ENCODE data around the gene TTC3. TPM values are rescaled to one million over a fixed set of nuclear protein-coding genes. Genes with fewer than 3 reads are reported as not detected.

Gene TTC3
- total RNA-seq, 1 donor from 2014 or later = 44.3 TPM

- intact Hi-C loops (cut with micrococcal nuclease) = no loop called here
- H3K36me3 ChIP-seq = peaks cover 89% of the 10 kb centered on the region
- H3K9me3 ChIP-seq (replicated peaks) = no peaks in the 10 kb centered on the region
- DNase-seq = no peak
- no peak for TF ChIP-seq CTCF (IDR thresholded peaks at IDR 0.05; ENCODE audit: borderline replicate concordance)
- peaks cover 6% of the 10 kb centered on the region for H3K4me1 ChIP-seq
- no peak overlapping the region for H3K27ac ChIP-seq (replicated peaks)
- no peak overlapping the region for H3K4me3 ChIP-seq
- H3K27me3 ChIP-seq (ENCODE audit: low read depth) = no peaks in the 10 kb centered on the region
Measured at GRCh38 chr21:37233551-37234146, 160.6 kb downstream of the TTC3 start.

DNA sequence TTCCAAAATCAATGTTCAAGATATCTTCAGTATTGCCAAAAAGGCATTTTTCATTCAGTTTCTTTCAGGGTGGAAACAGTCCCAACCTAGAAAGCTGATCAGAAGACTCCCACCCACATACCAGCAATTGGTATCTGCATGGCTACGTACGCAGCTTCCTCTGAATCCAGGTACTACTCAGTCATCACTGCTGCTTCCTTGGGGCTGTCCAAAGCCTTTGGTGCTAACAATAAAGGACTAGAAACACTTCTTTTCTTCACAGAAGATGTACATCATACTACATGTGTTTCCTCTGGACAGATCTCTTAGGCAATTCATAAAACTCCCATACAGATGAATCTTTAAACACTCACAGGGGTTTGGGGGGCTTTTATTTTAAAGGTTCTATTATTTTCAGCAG lies 164.3 kb downstream of the TTC3 start:
- no peak for DNase-seq
- Histone ChIP-seq H3K4me3 (no peak overlapping the region), H3K27ac (replicated peaks) (no peak overlapping the region), H3K27me3 (ENCODE audit: low read depth) (no peaks in the 10 kb centered on the region), H3K4me1 (peaks cover 10% of the 10 kb centered on the region), H3K36me3 (peaks cover 73% of the 10 kb centered on the region), H3K9me3 (replicated peaks) (no peaks in the 10 kb centered on the region)
- no peak for TF ChIP-seq CTCF (IDR thresholded peaks at IDR 0.05; ENCODE audit: borderline replicate concordance)
- intact Hi-C loops (cut with micrococcal nuclease) = no loop called here

DNA sequence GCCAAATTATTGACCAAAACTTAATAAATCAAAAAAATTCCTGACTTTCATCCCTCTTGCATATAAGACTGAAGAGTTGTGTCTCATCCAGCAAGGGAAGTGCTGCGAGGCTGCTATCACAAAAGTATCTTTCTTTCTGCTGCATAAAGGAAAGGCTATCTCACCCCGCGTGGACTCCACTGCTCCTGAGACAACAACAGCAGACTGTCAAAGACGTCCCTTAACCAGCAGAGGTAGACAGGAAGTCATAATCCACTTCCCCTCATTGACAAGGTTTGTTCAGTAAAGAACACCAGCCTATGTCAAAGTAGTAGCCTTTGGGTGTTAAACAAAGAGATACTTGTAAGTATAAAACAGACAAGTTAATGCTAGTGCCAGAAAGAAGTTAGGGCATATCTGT lies 164.7 kb downstream of the TTC3 start:
- Histone ChIP-seq H3K4me1 (peaks cover 10% of the 10 kb centered on the region), H3K36me3 (peaks cover 69% of the 10 kb centered on the region), H3K27ac (replicated peaks) (no peak overlapping the region), H3K9me3 (replicated peaks) (no peaks in the 10 kb centered on the region), H3K4me3 (no peak overlapping the region), H3K27me3 (ENCODE audit: low read depth) (no peaks in the 10 kb centered on the region)
- no peak for TF ChIP-seq CTCF (IDR thresholded peaks at IDR 0.05; ENCODE audit: borderline replicate concordance)
- no peak for DNase-seq
- intact Hi-C loops (cut with micrococcal nuclease) = no loop called here

DNA sequence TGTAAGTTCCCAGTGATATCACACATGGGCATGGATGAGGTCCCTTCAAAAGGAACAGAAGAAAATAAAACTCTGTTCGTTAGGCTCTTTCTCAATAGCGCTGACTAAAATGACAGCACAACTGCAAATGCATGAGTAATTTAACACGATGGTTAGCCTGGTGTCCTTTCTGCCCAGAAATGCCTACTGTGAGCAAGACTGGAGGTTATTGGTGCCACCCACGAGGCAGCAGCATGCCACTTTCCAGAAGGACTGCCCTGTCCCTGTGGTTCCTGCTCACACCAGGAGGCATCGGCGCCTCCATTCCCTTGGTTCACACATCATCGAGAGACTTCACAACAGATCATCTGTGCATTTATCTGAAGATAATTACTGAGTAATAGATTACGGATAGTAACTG lies 167.9 kb downstream of the TTC3 start:
- H3K27me3 ChIP-seq (ENCODE audit: low read depth) = no peaks in the 10 kb centered on the region
- H3K36me3 ChIP-seq = peaks cover 46% of the 10 kb centered on the region
- H3K27ac ChIP-seq (replicated peaks) = no peak overlapping the region
- no peak for DNase-seq
- no peak for TF ChIP-seq CTCF (IDR thresholded peaks at IDR 0.05; ENCODE audit: borderline replicate concordance)
- intact Hi-C loops (cut with micrococcal nuclease) = no loop called here
- no peaks in the 10 kb centered on the region for H3K9me3 ChIP-seq (replicated peaks)
- H3K4me1 ChIP-seq = peaks cover 28% of the 10 kb centered on the region
- no peak overlapping the region for H3K4me3 ChIP-seq

DNA sequence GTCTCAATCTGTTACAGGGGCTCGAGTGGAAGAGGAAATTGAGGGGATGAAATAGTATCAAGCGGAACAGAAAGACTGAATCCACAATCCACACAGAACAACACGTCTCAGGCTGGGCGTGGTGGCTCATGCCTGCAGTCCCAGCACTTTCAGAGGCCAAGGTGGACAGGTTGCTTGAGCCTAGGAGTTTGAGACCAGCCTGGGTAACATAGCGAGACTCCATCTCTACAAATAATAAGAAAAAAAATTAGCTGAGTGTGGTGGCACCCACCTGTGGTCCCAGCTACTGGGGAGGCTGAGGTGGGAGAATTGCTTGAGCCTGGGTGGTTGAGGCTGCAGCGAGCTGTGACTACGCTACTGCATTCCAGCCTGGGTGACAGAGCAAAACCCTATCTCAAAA lies 168.4 kb downstream of the TTC3 start:
- intact Hi-C loops (cut with micrococcal nuclease) = no loop called here
- no peaks in the 10 kb centered on the region for H3K9me3 ChIP-seq (replicated peaks)
- H3K27me3 ChIP-seq (ENCODE audit: low read depth) = no peaks in the 10 kb centered on the region
- TF ChIP-seq CTCF (IDR thresholded peaks at IDR 0.05; ENCODE audit: borderline replicate concordance) = no peak
- peaks cover 41% of the 10 kb centered on the region for H3K36me3 ChIP-seq
- no peak overlapping the region for H3K4me3 ChIP-seq
- peaks cover 28% of the 10 kb centered on the region for H3K4me1 ChIP-seq
- H3K27ac ChIP-seq (replicated peaks) = no peak overlapping the region
- DNase-seq = no peak
